Activated T-helper 1 cell treated with anti-CD3 and anti-CD28 coated beads, Interleukin-2, amount 50 U/mL, for 16 hours (primary cell): ENCODE results near the gene RARRES2.
"Not testable (repeated sequence)": the region's sequence is repeated elsewhere in the genome, so short reads cannot be mapped to it uniquely, and the experiment has no call there.

ENCODE experiments used
- DNase-seq, 2 donors: peaks; one replicate each; pipeline ENCODE4 v3.0.0-alpha.2; 2020; ENCODE audit warnings: low read depth in 1 of 2, low spot score in 1 of 2

Gene RARRES2

DNA sequence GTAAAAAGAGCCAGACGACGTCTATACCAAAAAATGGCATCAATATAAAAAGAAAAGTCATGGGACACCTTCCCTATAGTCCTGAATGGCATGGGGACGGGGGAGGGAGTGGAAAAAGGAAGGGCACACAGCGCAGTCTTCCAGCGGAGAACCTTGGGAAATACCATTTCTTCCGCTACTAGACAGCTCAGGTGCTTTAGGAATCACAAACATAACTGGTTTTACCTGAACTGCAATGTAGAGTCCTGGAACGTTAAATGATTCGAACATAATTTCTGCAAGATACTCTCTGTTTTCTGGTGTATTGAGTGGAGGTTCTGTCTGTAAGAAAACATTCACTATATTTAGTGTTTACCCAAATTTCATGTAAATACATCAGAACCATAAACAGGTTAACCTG is 46.4 kb downstream of the RARRES2 start:
- DNase-seq = not testable (repeated sequence)

DNA sequence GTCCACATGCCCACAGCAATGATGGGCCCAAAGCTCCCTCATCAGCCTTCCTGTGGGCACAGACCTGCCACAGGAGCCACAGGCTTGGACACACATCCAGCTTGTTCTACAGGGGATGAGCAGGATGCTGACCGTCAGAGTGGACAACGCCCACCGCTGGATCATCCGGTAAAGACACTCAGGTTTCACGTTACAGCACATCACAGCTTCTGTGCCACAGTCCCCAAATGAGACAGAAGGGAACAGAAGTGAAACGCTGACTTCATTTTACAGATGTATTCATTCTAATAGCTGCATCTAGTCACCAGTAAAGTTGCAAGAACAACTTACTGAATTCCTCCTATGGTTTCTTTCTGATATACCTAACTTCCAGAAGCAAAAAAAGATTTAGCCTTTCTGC is 51.1 kb downstream of the RARRES2 start:
- not testable (repeated sequence) for DNase-seq

DNA sequence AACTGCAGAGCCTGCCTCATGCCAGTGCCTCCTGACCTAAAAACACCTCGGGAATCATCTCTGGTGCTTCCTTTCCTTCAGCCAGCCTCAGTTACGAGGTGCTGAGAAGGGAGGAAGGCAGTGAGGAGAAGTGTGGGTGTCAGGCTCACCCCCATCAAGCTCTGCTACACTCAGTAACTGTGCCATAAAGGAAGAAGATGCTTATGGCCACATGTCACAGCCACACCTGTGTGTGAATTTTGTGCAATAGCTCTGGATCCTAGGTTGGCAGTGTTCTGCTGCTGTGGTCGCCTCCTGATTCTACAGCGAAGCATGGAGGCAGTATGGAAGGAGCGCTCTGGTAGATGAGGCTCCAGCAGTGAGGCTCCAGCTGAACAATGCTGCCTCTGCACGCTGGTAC is 52.6 kb downstream of the RARRES2 start:
- DNase-seq = not testable (repeated sequence)
